ENCODE measurements around the gene DNAJB2.

DNA sequence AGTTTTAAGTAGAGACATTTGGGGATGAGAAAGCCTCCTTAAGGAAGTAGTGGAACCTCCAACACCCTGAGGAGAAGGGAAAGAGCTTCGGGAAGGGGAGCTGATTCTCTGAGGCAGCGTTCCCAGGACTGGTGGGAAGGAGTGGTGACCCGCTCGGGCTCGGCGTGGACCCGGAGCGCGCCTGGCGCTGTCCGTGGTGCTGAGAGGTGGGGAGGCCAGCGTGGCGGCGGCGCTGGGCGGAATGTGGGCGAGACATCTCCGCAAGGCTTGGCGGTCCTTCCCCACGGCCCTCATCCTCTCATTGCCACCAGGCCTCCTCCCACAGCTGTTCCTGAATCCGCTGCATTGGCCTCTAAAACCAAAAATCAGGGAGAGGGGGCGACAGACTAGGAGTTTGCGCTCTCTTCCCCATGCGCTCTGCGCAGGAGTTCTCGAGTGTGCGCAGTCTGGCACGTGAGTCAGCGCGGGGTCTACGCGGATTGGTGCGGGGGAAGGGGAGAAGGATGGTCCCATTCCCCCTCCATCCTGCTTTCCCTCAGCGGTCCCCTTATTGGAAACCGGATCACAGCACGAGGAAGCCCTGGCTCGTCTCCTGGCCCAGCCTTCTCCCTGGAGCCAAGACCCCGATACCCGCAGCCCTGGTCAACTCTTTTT, 52.5 kb downstream of the DNAJB2 start:
- TF ChIP-seq ZNF274 (IDR thresholded peaks at IDR 0.05; ENCODE audit: low read depth, low read length) (no peak), YY1 (IDR thresholded peaks at IDR 0.05; ENCODE audit: insufficient read depth, insufficient read length) (no peak)
